SK-N-SH treated with all-trans-retinoic acid at 6 μM for 48 hours (cell line): ENCODE measurements around the gene DAAM2.

Experiments used
- CREB5 ChIP-seq: fragments of 250-450 bp; sonication (Bioruptor Pico); IDR thresholded peaks from 2 replicates; pipeline ENCODE4 v1.5.1; 2020; ENCODE audit warnings: low read depth, mild to moderate bottlenecking, moderate library complexity
- CSDC2 ChIP-seq: fragments of 250-450 bp; sonication (Bioruptor Pico); IDR thresholded peaks from 2 replicates; pipeline ENCODE4 v1.5.0; 2020; ENCODE audit warnings: mild to moderate bottlenecking, moderate library complexity
- OSR1 ChIP-seq: fragments of 250-450 bp; sonication (Bioruptor Pico); IDR thresholded peaks from 2 replicates; pipeline ENCODE4 v1.8.0; 2022; ENCODE audit warnings: moderate library complexity, mild to moderate bottlenecking, inconsistent platforms
- PATZ1 ChIP-seq: fragments of 250-450 bp; sonication (Bioruptor Pico); IDR thresholded peaks from 2 replicates; pipeline ENCODE4 v1.8.0; 2020; ENCODE audit warnings: mild to moderate bottlenecking, moderate library complexity, borderline replicate concordance
- POU6F1 ChIP-seq: fragments of 250-450 bp; sonication (Bioruptor Pico); IDR thresholded peaks from 2 replicates; pipeline ENCODE4 v1.8.0; 2021; ENCODE audit warnings: low read depth, mild to moderate bottlenecking, moderate library complexity, borderline replicate concordance
- RARB ChIP-seq: fragments of 250-450 bp; sonication (Bioruptor Pico); IDR thresholded peaks from 2 replicates; pipeline ENCODE4 v1.8.0; 2021; ENCODE audit warnings: mild to moderate bottlenecking, moderate library complexity
- TOX ChIP-seq: fragments of 250-450 bp; sonication (Bioruptor Pico); IDR thresholded peaks from 2 replicates; pipeline ENCODE4 v1.8.0; 2021; ENCODE audit warnings: mild to moderate bottlenecking, moderate library complexity, borderline replicate concordance
- ZFP3 ChIP-seq: fragments of 250-450 bp; sonication (Bioruptor Pico); IDR thresholded peaks from 2 replicates; pipeline ENCODE4 v1.5.0; 2020; ENCODE audit warnings: mild to moderate bottlenecking, moderate library complexity
- ZFP30 ChIP-seq: fragments of 450-650 bp; formaldehyde crosslinking; IDR thresholded peaks from 2 replicates; pipeline ENCODE4 v1.5.0; 2022; ENCODE audit warnings: mild to moderate bottlenecking, moderate library complexity
- ZNF8 ChIP-seq: fragments of 450-650 bp; formaldehyde crosslinking; IDR thresholded peaks from 2 replicates; pipeline ENCODE4 v1.5.0; 2020; ENCODE audit warnings: mild to moderate bottlenecking, moderate library complexity

GRCh38 chr6:39935241-39935640, 143.1 kb downstream of the DAAM2 start:
- TF ChIP-seq POU6F1 (CRISPR knock-in tag), result no peak
- no peak for TF ChIP-seq CSDC2 (CRISPR knock-in tag)
- TF ChIP-seq ZFP30 (CRISPR knock-in tag), result no peak
- no peak for TF ChIP-seq CREB5
- TF ChIP-seq ZFP3 (CRISPR knock-in tag), result no peak
- TF ChIP-seq ZNF8 (CRISPR knock-in tag), result no peak
- no peak for TF ChIP-seq PATZ1 (CRISPR knock-in tag)
- TF ChIP-seq RARB (CRISPR knock-in tag), result no peak
- no peak for TF ChIP-seq TOX
- TF ChIP-seq OSR1, result no peak
